Sigmoid colon (tissue), 4 donors: ENCODE data around the gene SLC23A3.

Experiments
- CTCF ChIP-seq, 4 experiments: fragments of 450-650 bp in 3 of 4; fragments of 200-600 bp in 1 of 4; IDR thresholded peaks; one replicate each; pipeline ENCODE4 v1.5.1; 2016 to 2019; ENCODE audit warnings: antibody characterized with exemption in 4 of 4, mild to moderate bottlenecking in 3 of 4, moderate library complexity in 2 of 4
- EP300 ChIP-seq, 4 donors: sonication (generic); formaldehyde crosslinking; IDR thresholded peaks; one replicate each; pipeline ENCODE4 v1.6.1; 2017; ENCODE audit warnings: antibody characterized with exemption in 4 of 4
- POLR2A ChIP-seq, 2 donors: fragments of 450-650 bp; IDR thresholded peaks; one replicate each; pipeline ENCODE4 v1.6.1; 2016; ENCODE audit warnings: antibody characterized with exemption in 2 of 2, mild to moderate bottlenecking in 2 of 2, moderate library complexity in 2 of 2

- no peak for TF ChIP-seq CTCF (IDR thresholded peaks at IDR 0.05)
- no peak for TF ChIP-seq POLR2A (IDR thresholded peaks at IDR 0.05)
- TF ChIP-seq EP300 (IDR thresholded peaks at IDR 0.05): no peak
Observed at GRCh38 chr2:219181531-219181930, 11.7 kb upstream of the SLC23A3 start.
